ENCODE results near the gene C10orf62.

- no peak for TF ChIP-seq POLR2A (IDR thresholded peaks at IDR 0.05)
- no peak for TF ChIP-seq CTCF (IDR thresholded peaks at IDR 0.05)
Measured at GRCh38 chr10:97564776-97565175, 24.7 kb upstream of the C10orf62 start.

Data from body of pancreas (tissue), 4 donors.